OCI-LY7 (cell line): Measurements from ENCODE around the gene RSU1.

Experiments used
- EZH2phosphoT487 ChIP-seq: fragments of 200-600 bp; sonication (generic); IDR thresholded peaks from 2 replicates; pipeline ENCODE4 v1.6.1; 2018; ENCODE audit warnings: low read depth, borderline replicate concordance, mild to moderate bottlenecking, mixed run types, antibody characterized with exemption, low read length, moderate library complexity, mixed read lengths
- TF ChIP-seq, protein P1 (sequence below): fragments of 200-600 bp; sonication (generic); conservative IDR thresholded peaks from 2 replicates; pipeline ENCODE4 v1.5.1; 2014; ENCODE audit warnings: mild to moderate bottlenecking, antibody characterized with exemption, low read length, moderate library complexity, mixed read lengths

DNA sequence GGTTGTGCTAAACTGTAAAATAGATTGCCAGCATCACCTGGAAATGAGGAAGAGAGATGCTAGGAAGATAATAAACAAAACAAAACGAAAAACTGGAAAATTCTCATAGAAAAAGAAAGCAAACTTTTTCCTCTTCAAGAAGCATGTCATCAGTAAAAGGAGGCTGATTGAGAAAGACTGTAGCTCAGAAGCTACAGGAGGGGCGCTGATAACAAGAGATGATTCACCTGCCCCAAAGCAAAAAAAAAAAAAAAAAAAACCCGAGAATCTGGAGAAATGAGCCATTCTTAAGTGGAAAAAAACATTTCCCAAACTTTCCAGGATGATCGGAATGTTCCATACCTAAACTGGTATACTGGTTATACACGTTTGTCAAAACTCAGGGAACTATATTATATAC, 165.1 kb downstream of the RSU1 start:
- TF ChIP-seq, protein P1, sequence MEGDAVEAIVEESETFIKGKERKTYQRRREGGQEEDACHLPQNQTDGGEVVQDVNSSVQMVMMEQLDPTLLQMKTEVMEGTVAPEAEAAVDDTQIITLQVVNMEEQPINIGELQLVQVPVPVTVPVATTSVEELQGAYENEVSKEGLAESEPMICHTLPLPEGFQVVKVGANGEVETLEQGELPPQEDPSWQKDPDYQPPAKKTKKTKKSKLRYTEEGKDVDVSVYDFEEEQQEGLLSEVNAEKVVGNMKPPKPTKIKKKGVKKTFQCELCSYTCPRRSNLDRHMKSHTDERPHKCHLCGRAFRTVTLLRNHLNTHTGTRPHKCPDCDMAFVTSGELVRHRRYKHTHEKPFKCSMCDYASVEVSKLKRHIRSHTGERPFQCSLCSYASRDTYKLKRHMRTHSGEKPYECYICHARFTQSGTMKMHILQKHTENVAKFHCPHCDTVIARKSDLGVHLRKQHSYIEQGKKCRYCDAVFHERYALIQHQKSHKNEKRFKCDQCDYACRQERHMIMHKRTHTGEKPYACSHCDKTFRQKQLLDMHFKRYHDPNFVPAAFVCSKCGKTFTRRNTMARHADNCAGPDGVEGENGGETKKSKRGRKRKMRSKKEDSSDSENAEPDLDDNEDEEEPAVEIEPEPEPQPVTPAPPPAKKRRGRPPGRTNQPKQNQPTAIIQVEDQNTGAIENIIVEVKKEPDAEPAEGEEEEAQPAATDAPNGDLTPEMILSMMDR = no peak
- TF ChIP-seq EZH2phosphoT487 = no peak
